BE2C (cell line): Measurements from ENCODE around the gene TTC23.

ENCODE experiments used
- DNase-seq: peaks from one replicate; pipeline ENCODE4 v3.0.0-alpha.2; 2020
- H3K27me3 ChIP-seq: fragments of 250-450 bp; sonication (Bioruptor Pico); 2 replicates; pipeline ENCODE4 v1.5.1; 2020; ENCODE audit warnings: mild to moderate bottlenecking
- H3K36me3 ChIP-seq: fragments of 250-450 bp; sonication (Bioruptor Pico); 2 replicates; pipeline ENCODE4 v1.5.1; 2020; ENCODE audit warnings: mild to moderate bottlenecking
- H3K4me1 ChIP-seq: fragments of 250-450 bp; sonication (Bioruptor Pico); 2 replicates; pipeline ENCODE4 v1.5.1; 2020
- H3K4me3 ChIP-seq: 2 replicates; pipeline ENCODE4 v1.5.1; 2011; ENCODE audit warnings: low read depth, low read length
- H3K9me3 ChIP-seq: fragments of 250-450 bp; sonication (Bioruptor Pico); 2 replicates; pipeline ENCODE4 v1.5.1; 2020
- TF ChIP-seq, protein P1 (sequence below): IDR thresholded peaks from 2 replicates; pipeline ENCODE4 v1.5.1; 2012; ENCODE audit warnings: mild to moderate bottlenecking, low read depth, low read length

Gene TTC23

GRCh38 chr15:99282121-99282520 lies 32.7 kb upstream of the TTC23 start:
- H3K4me3 ChIP-seq, result no peak overlapping the region

DNA sequence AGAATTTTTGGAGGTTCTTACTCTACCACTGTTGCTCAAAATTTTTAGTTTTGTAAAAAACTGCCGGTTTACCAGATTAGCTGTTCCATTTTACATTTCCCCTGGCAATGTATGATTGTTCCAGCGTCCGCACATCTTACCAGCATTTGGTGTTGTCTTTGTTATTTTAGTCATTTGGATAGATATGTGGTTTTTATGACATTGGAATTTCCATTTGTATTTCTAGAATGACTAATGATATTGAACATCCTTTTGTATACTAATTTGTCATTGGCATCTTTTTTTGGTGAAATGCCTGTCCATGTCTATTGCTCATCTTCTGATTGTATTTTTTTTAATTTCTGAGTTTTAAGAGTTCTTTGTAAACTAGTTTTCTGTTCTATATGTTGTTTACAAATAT lies 30.4 kb upstream of the TTC23 start:
- Histone ChIP-seq H3K9me3 (no peaks in the 10 kb centered on the region), H3K4me3 (no peak overlapping the region), H3K4me1 (no peaks in the 10 kb centered on the region), H3K27me3 (no peaks in the 10 kb centered on the region), H3K36me3 (no peaks in the 10 kb centered on the region)
- TF ChIP-seq, protein P1, sequence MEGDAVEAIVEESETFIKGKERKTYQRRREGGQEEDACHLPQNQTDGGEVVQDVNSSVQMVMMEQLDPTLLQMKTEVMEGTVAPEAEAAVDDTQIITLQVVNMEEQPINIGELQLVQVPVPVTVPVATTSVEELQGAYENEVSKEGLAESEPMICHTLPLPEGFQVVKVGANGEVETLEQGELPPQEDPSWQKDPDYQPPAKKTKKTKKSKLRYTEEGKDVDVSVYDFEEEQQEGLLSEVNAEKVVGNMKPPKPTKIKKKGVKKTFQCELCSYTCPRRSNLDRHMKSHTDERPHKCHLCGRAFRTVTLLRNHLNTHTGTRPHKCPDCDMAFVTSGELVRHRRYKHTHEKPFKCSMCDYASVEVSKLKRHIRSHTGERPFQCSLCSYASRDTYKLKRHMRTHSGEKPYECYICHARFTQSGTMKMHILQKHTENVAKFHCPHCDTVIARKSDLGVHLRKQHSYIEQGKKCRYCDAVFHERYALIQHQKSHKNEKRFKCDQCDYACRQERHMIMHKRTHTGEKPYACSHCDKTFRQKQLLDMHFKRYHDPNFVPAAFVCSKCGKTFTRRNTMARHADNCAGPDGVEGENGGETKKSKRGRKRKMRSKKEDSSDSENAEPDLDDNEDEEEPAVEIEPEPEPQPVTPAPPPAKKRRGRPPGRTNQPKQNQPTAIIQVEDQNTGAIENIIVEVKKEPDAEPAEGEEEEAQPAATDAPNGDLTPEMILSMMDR, result no peak
- no peak for DNase-seq

More at GRCh38 chr15:99282121-99282520, 32.7 kb upstream of the TTC23 start:
- no peaks in the 10 kb centered on the region for H3K36me3 ChIP-seq
- H3K4me1 ChIP-seq, result no peaks in the 10 kb centered on the region
- no peak for DNase-seq
- no peaks in the 10 kb centered on the region for H3K9me3 ChIP-seq
- no peaks in the 10 kb centered on the region for H3K27me3 ChIP-seq
- TF ChIP-seq, protein P1, result no peak

GRCh38 chr15:99279290-99279689 lies 29.9 kb upstream of the TTC23 start:
- TF ChIP-seq, protein P1, result no peak
- Histone ChIP-seq H3K9me3 (no peaks in the 10 kb centered on the region), H3K36me3 (no peaks in the 10 kb centered on the region), H3K4me3 (no peak overlapping the region), H3K4me1 (no peaks in the 10 kb centered on the region), H3K27me3 (no peaks in the 10 kb centered on the region)
- DNase-seq, result no peak

- Histone ChIP-seq H3K27me3 (no peaks in the 10 kb centered on the region), H3K4me3 (no peak overlapping the region), H3K4me1 (no peaks in the 10 kb centered on the region), H3K9me3 (no peaks in the 10 kb centered on the region), H3K36me3 (no peaks in the 10 kb centered on the region)
- DNase-seq, result no peak
- TF ChIP-seq, protein P1, result no peak
Measured at GRCh38 chr15:99275525-99276128, 26.2 kb upstream of the TTC23 start.

DNA sequence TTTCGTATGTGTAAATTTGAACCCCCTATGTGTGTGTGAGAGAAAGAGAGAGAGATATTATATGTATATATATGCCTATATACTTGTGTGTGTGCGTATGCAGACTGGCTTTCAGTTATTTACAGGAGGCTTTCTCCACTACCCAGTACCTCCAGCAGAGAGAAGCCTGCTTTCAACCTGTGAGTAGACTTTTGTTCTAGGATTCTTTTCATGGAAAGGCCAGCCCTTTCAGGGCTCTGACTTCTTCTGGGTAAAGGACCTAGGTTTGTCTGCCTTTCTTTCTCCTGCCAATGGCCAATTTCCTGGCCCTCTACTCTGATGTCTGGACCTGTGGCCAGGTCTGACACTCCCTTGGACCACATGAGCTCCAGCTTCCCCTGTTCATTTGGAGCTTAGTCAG lies 25.7 kb upstream of the TTC23 start:
- no peaks in the 10 kb centered on the region for H3K9me3 ChIP-seq
- H3K36me3 ChIP-seq, result no peaks in the 10 kb centered on the region
- H3K4me1 ChIP-seq, result no peaks in the 10 kb centered on the region
- no peak for DNase-seq
- no peaks in the 10 kb centered on the region for H3K27me3 ChIP-seq
- H3K4me3 ChIP-seq, result no peak overlapping the region
- TF ChIP-seq, protein P1, result no peak

GRCh38 chr15:99273801-99274200 lies 24.4 kb upstream of the TTC23 start:
- H3K4me3 ChIP-seq, result no peak overlapping the region
- H3K4me1 ChIP-seq, result no peaks in the 10 kb centered on the region
- H3K27me3 ChIP-seq, result no peaks in the 10 kb centered on the region
- no peak for DNase-seq
- TF ChIP-seq, protein P1, result no peak
- H3K36me3 ChIP-seq, result no peaks in the 10 kb centered on the region
- H3K9me3 ChIP-seq, result no peaks in the 10 kb centered on the region
